Measurements from ENCODE around the gene ANGPTL5.

ANGPTL5 gene

GRCh38 chr11:101914341-101914737 lies 2.0 kb downstream of the ANGPTL5 start:
- peak overlapping the region; percentile 34; the same call in 1 of the 2 replicates for H3K9ac ChIP-seq (ENCODE audit: low read length)

GRCh38 chr11:101913656-101914055 lies 2.7 kb downstream of the ANGPTL5 start:
- Histone ChIP-seq H3K9me3 (ENCODE audit: low read length) (no peaks in the 10 kb centered on the region), H4K20me1 (ENCODE audit: insufficient read depth, low read length) (no peaks in the 10 kb centered on the region), H3K79me2 (ENCODE audit: insufficient read depth, low read length) (0 out of 2 replicates have a peak, but pooled peaks cover 5% of the 10 kb centered on the region), H3F3A (ENCODE audit: insufficient read depth, low read length) (no peaks in the 10 kb centered on the region), H3K4me3 (ENCODE audit: low read depth, low read length, poor library complexity, severe bottlenecking) (no peak overlapping the region), H3K36me3 (ENCODE audit: insufficient read depth, low read length) (no peaks in the 10 kb centered on the region), H3K4me2 (ENCODE audit: low read length) (no peak overlapping the region), H3K27ac (ENCODE audit: low read depth, low read length, poor library complexity, severe bottlenecking) (peak overlapping the region; percentile 48), H3K9ac (ENCODE audit: low read length) (no peak overlapping the region), H2AFZ (ENCODE audit: low read length) (peak overlapping the region; percentile 9; the same call in 1 of the 2 replicates), H3K27me3 (ENCODE audit: insufficient read depth, low read length) (no peaks in the 10 kb centered on the region), H3K4me1 (ENCODE audit: insufficient read depth, low read length, severe bottlenecking) (peaks cover 38% of the 10 kb centered on the region), H3K9me2 (ENCODE audit: low read depth, low read length) (no peaks in the 10 kb centered on the region)
- TF ChIP-seq CTCF (IDR thresholded peaks at IDR 0.05; ENCODE audit: low read length): no peak
- no peak for TF ChIP-seq EZH2 (IDR thresholded peaks at IDR 0.05; ENCODE audit: borderline replicate concordance, low read length)

More at GRCh38 chr11:101914341-101914737, 2.0 kb downstream of the ANGPTL5 start:
- H3K36me3 ChIP-seq (ENCODE audit: insufficient read depth, low read length): no peaks in the 10 kb centered on the region
- H3K27ac ChIP-seq (ENCODE audit: low read depth, low read length, poor library complexity, severe bottlenecking): peak overlapping the region; percentile 48
- H4K20me1 ChIP-seq (ENCODE audit: insufficient read depth, low read length): no peaks in the 10 kb centered on the region
- peaks cover 45% of the 10 kb centered on the region for H3K4me1 ChIP-seq (ENCODE audit: insufficient read depth, low read length, severe bottlenecking)
- no peak for TF ChIP-seq EZH2 (IDR thresholded peaks at IDR 0.05; ENCODE audit: borderline replicate concordance, low read length)
- TF ChIP-seq CTCF (IDR thresholded peaks at IDR 0.05; ENCODE audit: low read length): no peak
- H2AFZ ChIP-seq (ENCODE audit: low read length): peak overlapping the region; percentile 9; the same call in 1 of the 2 replicates
- H3K27me3 ChIP-seq (ENCODE audit: insufficient read depth, low read length): no peaks in the 10 kb centered on the region
- H3K4me2 ChIP-seq (ENCODE audit: low read length): peak overlapping the region; percentile 73
- H3K9me2 ChIP-seq (ENCODE audit: low read depth, low read length): no peaks in the 10 kb centered on the region
- 0 out of 2 replicates have a peak, but pooled peaks cover 5% of the 10 kb centered on the region for H3K79me2 ChIP-seq (ENCODE audit: insufficient read depth, low read length)
- no peaks in the 10 kb centered on the region for H3F3A ChIP-seq (ENCODE audit: insufficient read depth, low read length)
- H3K4me3 ChIP-seq (ENCODE audit: low read depth, low read length, poor library complexity, severe bottlenecking): peak overlapping the region; percentile 70
- H3K9me3 ChIP-seq (ENCODE audit: low read length): no peaks in the 10 kb centered on the region

- Histone ChIP-seq H3K9ac (ENCODE audit: low read length) (no peak overlapping the region), H3K4me1 (ENCODE audit: insufficient read depth, low read length, severe bottlenecking) (peaks cover 34% of the 10 kb centered on the region), H4K20me1 (ENCODE audit: insufficient read depth, low read length) (no peaks in the 10 kb centered on the region), H3K9me2 (ENCODE audit: low read depth, low read length) (no peaks in the 10 kb centered on the region), H3K9me3 (ENCODE audit: low read length) (no peaks in the 10 kb centered on the region), H2AFZ (ENCODE audit: low read length) (no peak overlapping the region), H3K27me3 (ENCODE audit: insufficient read depth, low read length) (no peaks in the 10 kb centered on the region), H3K36me3 (ENCODE audit: insufficient read depth, low read length) (no peaks in the 10 kb centered on the region), H3K4me3 (ENCODE audit: low read depth, low read length, poor library complexity, severe bottlenecking) (no peak overlapping the region), H3K79me2 (ENCODE audit: insufficient read depth, low read length) (0 out of 2 replicates have a peak, but pooled peaks cover 5% of the 10 kb centered on the region), H3K4me2 (ENCODE audit: low read length) (no peak overlapping the region), H3K27ac (ENCODE audit: low read depth, low read length, poor library complexity, severe bottlenecking) (no peak overlapping the region), H3F3A (ENCODE audit: insufficient read depth, low read length) (no peaks in the 10 kb centered on the region)
- peak; percentile 58; the same call in 1 of the 2 replicates for TF ChIP-seq CTCF (IDR thresholded peaks at IDR 0.05; ENCODE audit: low read length)
- TF ChIP-seq EZH2 (IDR thresholded peaks at IDR 0.05; ENCODE audit: borderline replicate concordance, low read length): no peak
Observed at GRCh38 chr11:101912823-101913284, 3.5 kb downstream of the ANGPTL5 start.
